HG03439 (cell line): ENCODE measurements around the gene ARRDC3.
A peak's percentile ranks its signal among the peaks of the same experiment; 100 is the strongest.
"Not testable (repeated sequence)": the region's sequence is repeated elsewhere in the genome, so short reads cannot be mapped to it uniquely, and the experiment has no call there.

Source experiments
- ATAC-seq: cut with Tn5 transposase; IDR thresholded peaks from one replicate; pipeline ENCODE4 v1.9.1; 2021; ENCODE audit warnings: mild to moderate bottlenecking, moderate library complexity; ENCODE audit not compliant: unreplicated experiment

The ARRDC3 gene

GRCh38 chr5:91385596-91385995 is 2.5 kb upstream of the ARRDC3 start:
- ATAC-seq: not testable (repeated sequence)

- peak; percentile 14 for ATAC-seq
Observed at GRCh38 chr5:91384671-91385430, 1.7 kb upstream of the ARRDC3 start.

GRCh38 chr5:91383956-91384300 is 811 bp upstream of the ARRDC3 start:
- ATAC-seq: no peak

GRCh38 chr5:91382530-91383026 is 539 bp downstream of the ARRDC3 start:
- no peak for ATAC-seq

GRCh38 chr5:91381774-91382359 is 1.2 kb downstream of the ARRDC3 start:
- ATAC-seq: peak; percentile 14

GRCh38 chr5:91381239-91381773 is 1.8 kb downstream of the ARRDC3 start:
- no peak for ATAC-seq

- peak; percentile 45 for ATAC-seq
Observed at GRCh38 chr5:91380491-91381238, 2.5 kb downstream of the ARRDC3 start.

GRCh38 chr5:91379914-91380490 is 3.1 kb downstream of the ARRDC3 start:
- peak; percentile 58 for ATAC-seq

GRCh38 chr5:91379246-91379913 is 3.7 kb downstream of the ARRDC3 start:
- ATAC-seq: no peak

GRCh38 chr5:91378752-91379211 is 4.3 kb downstream of the ARRDC3 start:
- no peak for ATAC-seq

GRCh38 chr5:91374893-91375520 is 8.1 kb downstream of the ARRDC3 start:
- no peak for ATAC-seq

- no peak for ATAC-seq
Observed at GRCh38 chr5:91373600-91373999, 9.5 kb downstream of the ARRDC3 start.

- no peak for ATAC-seq
Observed at GRCh38 chr5:91373006-91373405, 10.1 kb downstream of the ARRDC3 start.

- no peak for ATAC-seq
Observed at GRCh38 chr5:91369480-91369879, 13.6 kb downstream of the ARRDC3 start.

- ATAC-seq: no peak
Observed at GRCh38 chr5:91367908-91368648, 15.0 kb downstream of the ARRDC3 start.

- ATAC-seq: no peak
Observed at GRCh38 chr5:91367344-91367743, 15.8 kb downstream of the ARRDC3 start.

GRCh38 chr5:91366551-91366950 is 16.6 kb downstream of the ARRDC3 start:
- ATAC-seq: no peak

GRCh38 chr5:91365498-91365897 is 17.6 kb downstream of the ARRDC3 start:
- no peak for ATAC-seq

GRCh38 chr5:91362935-91363334 is 20.2 kb downstream of the ARRDC3 start:
- no peak for ATAC-seq
